ENCODE measurements around the gene PRKCZ.
A peak's percentile ranks its signal among the peaks of the same experiment; 100 is the strongest.
"Not testable (repeated sequence)": the region's sequence is repeated elsewhere in the genome, so short reads cannot be mapped to it uniquely, and the experiment has no call there.

Gene PRKCZ

GRCh38 chr1:2121101-2121691 is 71.0 kb downstream of the PRKCZ start:
- no peak for DNase-seq (ENCODE audit: low spot score)

GRCh38 chr1:2121794-2122193 is 71.6 kb downstream of the PRKCZ start:
- DNase-seq (ENCODE audit: low spot score) = not testable (repeated sequence)

- DNase-seq (ENCODE audit: low spot score) = no peak
Measured at GRCh38 chr1:2124446-2125198, 74.4 kb downstream of the PRKCZ start.

- DNase-seq (ENCODE audit: low spot score) = no peak
Measured at GRCh38 chr1:2125350-2126211, 75.4 kb downstream of the PRKCZ start.

GRCh38 chr1:2126331-2127186 is 76.3 kb downstream of the PRKCZ start:
- DNase-seq (ENCODE audit: low spot score) = no peak

- no peak for DNase-seq (ENCODE audit: low spot score)
Measured at GRCh38 chr1:2127187-2128145, 77.3 kb downstream of the PRKCZ start.

GRCh38 chr1:2128189-2128901 is 78.1 kb downstream of the PRKCZ start:
- DNase-seq (ENCODE audit: low spot score) = no peak

GRCh38 chr1:2129256-2129943 is 79.2 kb downstream of the PRKCZ start:
- no peak for DNase-seq (ENCODE audit: low spot score)

- DNase-seq (ENCODE audit: low spot score) = no peak
Measured at GRCh38 chr1:2130156-2130555, 79.9 kb downstream of the PRKCZ start.

GRCh38 chr1:2130871-2131289 is 80.7 kb downstream of the PRKCZ start:
- no peak for DNase-seq (ENCODE audit: low spot score)

GRCh38 chr1:2132222-2133038 is 82.2 kb downstream of the PRKCZ start:
- peak; percentile 8 for DNase-seq (ENCODE audit: low spot score)

GRCh38 chr1:2133039-2133878 is 83.0 kb downstream of the PRKCZ start:
- DNase-seq (ENCODE audit: low spot score) = peak; percentile 96

- DNase-seq (ENCODE audit: low spot score) = no peak
Measured at GRCh38 chr1:2133879-2134215, 83.6 kb downstream of the PRKCZ start.

- no peak for DNase-seq (ENCODE audit: low spot score)
Measured at GRCh38 chr1:2134266-2134620, 84.0 kb downstream of the PRKCZ start.

- DNase-seq (ENCODE audit: low spot score) = no peak
Measured at GRCh38 chr1:2134621-2135307, 84.6 kb downstream of the PRKCZ start.

- DNase-seq (ENCODE audit: low spot score) = no peak
Measured at GRCh38 chr1:2135441-2135841, 85.2 kb downstream of the PRKCZ start.

- DNase-seq (ENCODE audit: low spot score) = no peak
Measured at GRCh38 chr1:2135941-2136340, 85.7 kb downstream of the PRKCZ start.

Measured in CD4-positive, alpha-beta T cell treated with Interleukin-15 for 4 hours (primary cell).